Measurements from ENCODE around the gene CADPS2.

Gene CADPS2

GRCh38 chr7:122364761-122365280 is 521.4 kb downstream of the CADPS2 start:
- DNase-seq (ENCODE audit: low read depth), result no peak

GRCh38 chr7:122363144-122363543 is 523.1 kb downstream of the CADPS2 start:
- DNase-seq (ENCODE audit: low read depth), result no peak

- no peak for DNase-seq (ENCODE audit: low read depth)
Measured at GRCh38 chr7:122362473-122362872, 523.8 kb downstream of the CADPS2 start.

GRCh38 chr7:122354656-122355055 is 531.6 kb downstream of the CADPS2 start:
- DNase-seq (ENCODE audit: low read depth), result no peak

GRCh38 chr7:122352454-122352853 is 533.8 kb downstream of the CADPS2 start:
- DNase-seq (ENCODE audit: low read depth), result no peak

- DNase-seq (ENCODE audit: low read depth), result no peak
Measured at GRCh38 chr7:122350701-122351100, 535.6 kb downstream of the CADPS2 start.

- DNase-seq (ENCODE audit: low read depth), result no peak
Measured at GRCh38 chr7:122344303-122344620, 542.0 kb downstream of the CADPS2 start.

- DNase-seq (ENCODE audit: low read depth), result no peak
Measured at GRCh38 chr7:122343601-122344302, 542.5 kb downstream of the CADPS2 start.

GRCh38 chr7:122340427-122340826 is 545.8 kb downstream of the CADPS2 start:
- DNase-seq (ENCODE audit: low read depth), result no peak

GRCh38 chr7:122339145-122339904 is 546.9 kb downstream of the CADPS2 start:
- DNase-seq (ENCODE audit: low read depth), result no peak

GRCh38 chr7:122337011-122337410 is 549.2 kb downstream of the CADPS2 start:
- no peak for DNase-seq (ENCODE audit: low read depth)

- no peak for DNase-seq (ENCODE audit: low read depth)
Measured at GRCh38 chr7:122329145-122329802, 557.0 kb downstream of the CADPS2 start.

GRCh38 chr7:122327969-122328368 is 558.3 kb downstream of the CADPS2 start:
- DNase-seq (ENCODE audit: low read depth), result no peak

- no peak for DNase-seq (ENCODE audit: low read depth)
Measured at GRCh38 chr7:122316467-122317388, 569.5 kb downstream of the CADPS2 start.

GRCh38 chr7:122315507-122316466 is 570.5 kb downstream of the CADPS2 start:
- DNase-seq (ENCODE audit: low read depth), result no peak

- no peak for DNase-seq (ENCODE audit: low read depth)
Measured at GRCh38 chr7:122314284-122314683, 572.0 kb downstream of the CADPS2 start.

- no peak for DNase-seq (ENCODE audit: low read depth)
Measured at GRCh38 chr7:122312789-122313188, 573.5 kb downstream of the CADPS2 start.

GRCh38 chr7:122311734-122312450 is 574.4 kb downstream of the CADPS2 start:
- DNase-seq (ENCODE audit: low read depth), result no peak

GRCh38 chr7:122311050-122311700 is 575.1 kb downstream of the CADPS2 start:
- no peak for DNase-seq (ENCODE audit: low read depth)
